Measurements from ENCODE around the gene BIRC7. TPM values are rescaled to one million over a fixed set of nuclear protein-coding genes. Genes with fewer than 3 reads are reported as not detected.

The BIRC7 gene
- total RNA-seq, 2 donors from 2014 or later, result not detected

GRCh38 chr20:63216041-63216848, 19.5 kb upstream of the BIRC7 start, which contains the start of gene YTHDF1:
Gene YTHDF1 (minus strand): TSS chr20:63216131. CDS start chr20:63215892, 239 bp downstream.
- intact Hi-C loops (cut with DNase I), result no loop called here
- peak; percentile 97 to 98 (median 98) for DNase-seq
- no peaks in the 10 kb centered on the region for H3K9me3 ChIP-seq
- H3K4me1 ChIP-seq, result peaks cover 49% of the 10 kb centered on the region
- H3K27ac ChIP-seq, result peak within 1 kb of the TSS; percentile 54 to 90 (median 78)
- H3K4me3 ChIP-seq, result peak within 1 kb of the TSS; percentile 62 to 89
- peaks cover 0 to 2% of the 10 kb centered on the region in 2 donors for H3K36me3 ChIP-seq (replicated peaks in 1 of 2; ENCODE audit: insufficient read depth in 1 of 2, low read depth in 2 of 2)
- 1 to 5% methylated on average over 5 to 89 of the region's 96 CpGs for WGBS, 2 donors
- no peaks in the 10 kb centered on the region for H3K27me3 ChIP-seq
- peak; percentile 97 for ATAC-seq
- peak in 1 of 7 experiments; percentile 18 for TF ChIP-seq CTCF (IDR thresholded peaks at IDR 0.05)
- TF ChIP-seq POLR2A (IDR thresholded peaks at IDR 0.05), result peak; percentile 70 to 81 (median 78)

- ATAC-seq, result no peak
- Histone ChIP-seq H3K27ac (peak overlapping the region; percentile 54 to 90 (median 78)), H3K36me3 (replicated peaks in 1 of 2; ENCODE audit: insufficient read depth in 1 of 2, low read depth in 2 of 2) (peaks cover 0 to 2% of the 10 kb centered on the region in 2 donors), H3K9me3 (no peaks in the 10 kb centered on the region), H3K4me1 (peaks cover 42% of the 10 kb centered on the region), H3K27me3 (no peaks in the 10 kb centered on the region), H3K4me3 (peak overlapping the region in 1 of 2 donors; percentile 25)
- DNase-seq, result no peak
- WGBS, 2 donors, result 76 to 78% methylated on average over 12 to 13 of the region's 13 CpGs
- TF ChIP-seq CTCF (IDR thresholded peaks at IDR 0.05) (no peak), POLR2A (IDR thresholded peaks at IDR 0.05) (no peak)
- intact Hi-C loops (cut with DNase I), result no loop called here
These were observed 18.7 kb upstream of the BIRC7 start for GRCh38 chr20:63216849-63217471.

GRCh38 chr20:63217706-63218105, 18.0 kb upstream of the BIRC7 start:
- no peaks in the 10 kb centered on the region for H3K36me3 ChIP-seq (replicated peaks in 1 of 2; ENCODE audit: insufficient read depth in 1 of 2, low read depth in 2 of 2)
- intact Hi-C loops (cut with DNase I), result no loop called here
- no peak overlapping the region for H3K4me3 ChIP-seq
- H3K9me3 ChIP-seq, result no peaks in the 10 kb centered on the region
- DNase-seq, result peak in 2 of 4 donors; percentile 24 to 28
- TF ChIP-seq POLR2A (IDR thresholded peaks at IDR 0.05) (peak in 1 of 3 donors; percentile 2), CTCF (IDR thresholded peaks at IDR 0.05) (no peak)
- no peak overlapping the region for H3K27ac ChIP-seq
- ATAC-seq, result no peak
- H3K27me3 ChIP-seq, result no peaks in the 10 kb centered on the region
- WGBS, 2 donors, result 61 to 83% methylated on average over 2 to 7 of the region's 7 CpGs
- peaks cover 34% of the 10 kb centered on the region for H3K4me1 ChIP-seq

GRCh38 chr20:63218701-63219446, 16.8 kb upstream of the BIRC7 start:
- H3K9me3 ChIP-seq, result no peaks in the 10 kb centered on the region
- H3K36me3 ChIP-seq (replicated peaks in 1 of 2; ENCODE audit: insufficient read depth in 1 of 2, low read depth in 2 of 2), result no peaks in the 10 kb centered on the region
- ATAC-seq (no peak), DNase-seq (no peak)
- H3K27me3 ChIP-seq, result no peaks in the 10 kb centered on the region
- no peak for TF ChIP-seq CTCF (IDR thresholded peaks at IDR 0.05)
- TF ChIP-seq POLR2A (IDR thresholded peaks at IDR 0.05), result no peak
- intact Hi-C loops (cut with DNase I), result no loop called here
- peaks cover 23% of the 10 kb centered on the region for H3K4me1 ChIP-seq
- H3K4me3 ChIP-seq, result no peak overlapping the region
- no peak overlapping the region for H3K27ac ChIP-seq
- 67 to 76% methylated on average over 2 to 13 of the region's 13 CpGs for WGBS, 2 donors
